ENCODE results near the gene BSN. TPM values are rescaled to one million over a fixed set of nuclear protein-coding genes. Genes with fewer than 3 reads are reported as not detected.

The BSN gene
- total RNA-seq, 1 experiment from 2014 or later: 0.93 TPM

GRCh38 chr3:49707113-49707480 is 152.8 kb downstream of the BSN start:
- Mint-ChIP-seq H3K36me3 (ENCODE audit: insufficient read depth, unreplicated experiment) (peaks cover 5% of the 10 kb centered on the region), H3K4me3 (ENCODE audit: unreplicated experiment) (no peak overlapping the region), H3K4me1 (ENCODE audit: low read depth, unreplicated experiment) (no peaks in the 10 kb centered on the region), H3K27me3 (ENCODE audit: insufficient read depth, unreplicated experiment) (no peaks in the 10 kb centered on the region), H3K27ac (ENCODE audit: unreplicated experiment) (no peak overlapping the region), H3K9me3 (ENCODE audit: unreplicated experiment) (no peaks in the 10 kb centered on the region)
- ChIA-PET CTCF (no interaction called here), POLR2A (no interaction called here)
- no peak for DNase-seq
- Histone ChIP-seq H3K9me3 (no peaks in the 10 kb centered on the region), H3K36me3 (ENCODE audit: control insufficient read depth, insufficient read depth, low read length) (no peaks in the 10 kb centered on the region; the same call in 1 of the 2 replicates), H3K4me3 (ENCODE audit: low read depth, low read length) (no peak overlapping the region), H3K4me1 (no peaks in the 10 kb centered on the region), H3K27me3 (replicated peaks; ENCODE audit: control insufficient read depth, insufficient read depth, low read length) (no peaks in the 10 kb centered on the region)
- TF ChIP-seq CTCF (IDR thresholded peaks at IDR 0.05; ENCODE audit: insufficient read depth in 1 of 2, low read depth in 1 of 2, low read length in 1 of 2, severe bottlenecking in 1 of 2, unreplicated experiment in 1 of 2): no peak
- no TSS peak for BruUV-seq (replicated peaks)
- intact Hi-C loops (cut with micrococcal nuclease; ENCODE audit: unreplicated experiment): no loop called here

GRCh38 chr3:49709852-49710251 is 155.6 kb downstream of the BSN start:
- CTCF ChIA-PET: no interaction called here
- BruUV-seq (replicated peaks): no TSS peak
- Mint-ChIP-seq H3K4me1 (ENCODE audit: low read depth, unreplicated experiment) (no peaks in the 10 kb centered on the region), H3K9me3 (ENCODE audit: unreplicated experiment) (no peaks in the 10 kb centered on the region), H3K4me3 (ENCODE audit: unreplicated experiment) (no peak overlapping the region), H3K27ac (ENCODE audit: unreplicated experiment) (no peak overlapping the region), H3K27me3 (ENCODE audit: insufficient read depth, unreplicated experiment) (no peaks in the 10 kb centered on the region), H3K36me3 (ENCODE audit: insufficient read depth, unreplicated experiment) (peaks cover 12% of the 10 kb centered on the region)
- Histone ChIP-seq H3K9me3 (no peaks in the 10 kb centered on the region), H3K4me1 (no peaks in the 10 kb centered on the region), H3K27me3 (replicated peaks; ENCODE audit: control insufficient read depth, insufficient read depth, low read length) (no peaks in the 10 kb centered on the region), H3K4me3 (ENCODE audit: low read depth, low read length) (no peak overlapping the region), H3K36me3 (ENCODE audit: control insufficient read depth, insufficient read depth, low read length) (no peaks in the 10 kb centered on the region)
- POLR2A ChIA-PET: no interaction called here
- intact Hi-C loops (cut with micrococcal nuclease; ENCODE audit: unreplicated experiment): no loop called here
- DNase-seq: no peak
- TF ChIP-seq CTCF (IDR thresholded peaks at IDR 0.05; ENCODE audit: insufficient read depth in 1 of 2, low read depth in 1 of 2, low read length in 1 of 2, severe bottlenecking in 1 of 2, unreplicated experiment in 1 of 2): no peak

GRCh38 chr3:49711489-49711888 is 157.2 kb downstream of the BSN start:
- DNase-seq: no peak
- no peaks in the 10 kb centered on the region for H3K9me3 Mint-ChIP-seq (ENCODE audit: unreplicated experiment)
- no TSS peak for BruUV-seq (replicated peaks)
- no peak overlapping the region for H3K4me3 Mint-ChIP-seq (ENCODE audit: unreplicated experiment)
- H3K4me1 ChIP-seq: no peaks in the 10 kb centered on the region
- intact Hi-C loops (cut with micrococcal nuclease; ENCODE audit: unreplicated experiment): no loop called here
- H3K4me1 Mint-ChIP-seq (ENCODE audit: low read depth, unreplicated experiment): no peaks in the 10 kb centered on the region
- H3K4me3 ChIP-seq (ENCODE audit: low read depth, low read length): no peak overlapping the region
- no peak for TF ChIP-seq CTCF (IDR thresholded peaks at IDR 0.05; ENCODE audit: insufficient read depth in 1 of 2, low read depth in 1 of 2, low read length in 1 of 2, severe bottlenecking in 1 of 2, unreplicated experiment in 1 of 2)
- peaks cover 28% of the 10 kb centered on the region for H3K36me3 Mint-ChIP-seq (ENCODE audit: insufficient read depth, unreplicated experiment)
- no peaks in the 10 kb centered on the region for H3K9me3 ChIP-seq
- ChIA-PET CTCF (interaction anchor here (1.2 kb wide), 1 partner anchor 8 kb away, joined by 3 read pairs; the partner anchor contains the start of gene AMIGO3), POLR2A (no interaction called here)
- no peaks in the 10 kb centered on the region for H3K27me3 Mint-ChIP-seq (ENCODE audit: insufficient read depth, unreplicated experiment)
- H3K36me3 ChIP-seq (ENCODE audit: control insufficient read depth, insufficient read depth, low read length): no peaks in the 10 kb centered on the region
- H3K27me3 ChIP-seq (replicated peaks; ENCODE audit: control insufficient read depth, insufficient read depth, low read length): no peaks in the 10 kb centered on the region
- no peak overlapping the region for H3K27ac Mint-ChIP-seq (ENCODE audit: unreplicated experiment)
